ENCODE data around the gene NGRN.
A peak's percentile ranks its signal among the peaks of the same experiment; 100 is the strongest.
"Not testable (repeated sequence)": the region's sequence is repeated elsewhere in the genome, so short reads cannot be mapped to it uniquely, and the experiment has no call there.

Gene NGRN

DNA sequence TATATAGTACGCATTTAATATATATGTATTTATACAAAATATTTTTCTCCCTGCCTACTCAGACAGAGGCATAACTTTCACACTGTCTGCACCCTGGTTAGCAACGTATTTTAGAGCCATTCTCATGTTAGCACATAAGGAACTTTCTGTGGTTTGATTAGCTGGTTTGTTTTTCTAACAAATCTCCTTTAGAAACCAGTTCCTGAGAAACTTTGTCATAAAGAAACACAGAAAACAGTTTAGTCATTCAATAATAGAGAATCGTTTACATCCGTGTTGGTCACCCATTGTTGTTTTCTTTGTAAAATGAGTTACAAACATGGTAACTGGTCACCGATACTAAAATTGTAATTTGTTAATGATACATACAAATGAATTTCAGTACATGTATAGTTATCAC lies 5.9 kb upstream of the NGRN start:
- H3K36me3 Mint-ChIP-seq, result no peaks in the 10 kb centered on the region
- no peak overlapping the region for H3K27ac Mint-ChIP-seq
- H3K27me3 Mint-ChIP-seq, result no peaks in the 10 kb centered on the region
- H3K4me1 Mint-ChIP-seq (ENCODE audit: low read depth), result peaks cover 5% of the 10 kb centered on the region
- H3K4me3 Mint-ChIP-seq, result no peak overlapping the region
- no peaks in the 10 kb centered on the region for H3K9me3 Mint-ChIP-seq (ENCODE audit: low read depth)

DNA sequence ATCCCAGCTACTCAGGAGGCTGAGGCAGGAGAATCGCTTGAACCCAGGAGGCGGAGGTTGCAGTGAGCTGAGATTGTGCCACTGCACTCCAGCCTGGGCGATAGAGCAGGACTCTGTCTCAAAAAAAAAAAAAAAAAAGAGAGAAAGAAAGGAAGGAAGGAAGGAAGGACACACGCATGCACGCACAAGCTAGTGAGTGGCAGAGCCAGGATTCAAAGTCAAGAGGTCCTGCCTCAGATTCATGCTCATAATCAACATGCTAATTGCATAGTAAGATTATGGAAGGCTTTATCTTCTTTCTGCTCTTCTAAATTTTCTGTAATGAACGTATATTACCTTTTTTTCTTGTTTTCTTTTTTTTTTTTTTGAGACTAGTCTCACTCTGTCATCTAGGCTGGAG lies 4.7 kb upstream of the NGRN start:
- not testable (repeated sequence) for H3K27me3 Mint-ChIP-seq; H3K9me3 Mint-ChIP-seq (ENCODE audit: low read depth); H3K27ac Mint-ChIP-seq; H3K4me1 Mint-ChIP-seq (ENCODE audit: low read depth); H3K36me3 Mint-ChIP-seq; H3K4me3 Mint-ChIP-seq

DNA sequence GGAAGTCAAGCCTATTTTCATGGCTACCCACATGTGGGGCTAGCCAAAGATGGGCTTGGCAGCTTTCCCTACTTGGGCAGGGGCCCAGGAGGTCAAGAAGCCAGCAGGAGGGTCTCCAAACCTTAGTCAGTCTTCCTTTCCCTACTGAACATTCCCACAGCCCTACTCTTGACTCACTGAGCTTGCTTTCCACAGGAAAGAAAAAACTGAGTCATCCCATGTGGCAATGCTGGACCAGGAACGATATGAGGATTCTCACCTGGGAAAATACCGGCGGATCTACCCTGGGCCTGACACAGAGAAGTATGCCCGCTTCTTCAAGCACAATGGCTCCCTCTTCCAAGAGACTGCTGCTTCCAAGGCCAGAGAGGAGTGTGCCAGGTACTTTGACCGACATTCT lies 3.7 kb upstream of the NGRN start:
- no peak overlapping the region for H3K4me3 Mint-ChIP-seq
- no peaks in the 10 kb centered on the region for H3K36me3 Mint-ChIP-seq
- H3K9me3 Mint-ChIP-seq (ENCODE audit: low read depth), result no peaks in the 10 kb centered on the region
- H3K27ac Mint-ChIP-seq, result no peak overlapping the region
- peaks cover 12% of the 10 kb centered on the region for H3K4me1 Mint-ChIP-seq (ENCODE audit: low read depth)
- no peaks in the 10 kb centered on the region for H3K27me3 Mint-ChIP-seq

DNA sequence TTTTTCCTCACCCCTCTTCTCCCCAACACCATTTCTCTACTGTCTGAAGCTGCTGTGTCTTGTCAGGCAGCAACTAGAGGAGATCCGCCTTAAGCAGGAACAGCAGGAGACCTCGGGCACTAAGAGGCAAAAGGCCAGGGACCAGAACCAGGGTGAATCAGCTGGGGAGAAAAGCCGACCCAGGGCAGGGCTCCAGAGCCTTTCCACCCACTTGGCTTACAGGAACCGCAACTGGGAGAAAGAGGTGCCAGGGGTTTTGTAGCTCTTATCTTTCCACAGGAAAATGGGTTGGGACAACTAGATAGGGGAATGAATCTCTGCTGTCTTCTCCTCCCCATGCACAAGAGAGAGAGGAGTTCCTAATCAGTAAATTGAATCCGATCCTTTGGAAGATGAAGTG lies 3.0 kb upstream of the NGRN start:
- Mint-ChIP-seq H3K36me3 (no peaks in the 10 kb centered on the region), H3K4me3 (no peak overlapping the region), H3K9me3 (ENCODE audit: low read depth) (no peaks in the 10 kb centered on the region), H3K4me1 (ENCODE audit: low read depth) (peaks cover 18% of the 10 kb centered on the region), H3K27me3 (no peaks in the 10 kb centered on the region), H3K27ac (peak overlapping the region; percentile 2)

DNA sequence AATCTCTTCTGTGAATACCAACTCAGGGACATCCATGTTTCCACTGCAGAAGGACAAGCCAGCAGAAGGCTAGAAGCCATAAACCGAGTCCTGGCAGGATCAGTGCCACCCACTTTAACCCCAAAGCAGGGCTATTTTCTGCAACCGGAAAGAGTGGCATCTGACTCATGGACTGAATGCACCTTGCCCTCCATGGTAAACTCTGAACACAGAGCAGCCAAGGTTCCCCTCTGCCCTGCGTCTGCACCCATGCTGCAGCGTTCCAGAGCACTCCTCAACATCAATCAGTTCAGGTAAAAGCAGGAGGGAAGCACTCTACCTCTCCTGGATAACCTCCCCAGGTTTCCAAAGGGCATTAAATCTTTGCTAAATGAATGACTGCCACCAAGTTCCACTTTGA lies 801 bp upstream of the NGRN start:
- H3K27me3 Mint-ChIP-seq, result no peaks in the 10 kb centered on the region
- H3K27ac Mint-ChIP-seq, result peak overlapping the region; percentile 98
- H3K9me3 Mint-ChIP-seq (ENCODE audit: low read depth), result no peaks in the 10 kb centered on the region
- peaks cover 32% of the 10 kb centered on the region for H3K4me1 Mint-ChIP-seq (ENCODE audit: low read depth)
- peak overlapping the region; percentile 97 for H3K4me3 Mint-ChIP-seq
- H3K36me3 Mint-ChIP-seq, result peaks cover 4% of the 10 kb centered on the region

DNA sequence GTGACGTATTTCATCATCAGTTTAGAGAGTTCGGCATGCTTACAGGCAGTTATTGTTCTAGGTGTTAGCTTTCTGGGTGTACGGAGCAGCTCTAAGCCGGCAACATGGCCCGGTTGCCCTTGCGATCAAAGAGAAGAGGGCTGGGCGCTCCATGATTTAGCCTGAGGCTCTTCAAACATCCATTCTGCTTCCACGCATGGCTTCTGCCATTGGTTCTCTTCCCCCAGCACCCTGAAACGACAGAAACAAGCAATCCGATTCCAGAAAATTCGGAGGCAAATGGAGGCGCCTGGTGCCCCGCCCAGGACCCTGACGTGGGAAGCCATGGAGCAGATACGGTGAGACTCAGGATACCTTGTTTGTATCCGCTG lies 574 bp downstream of the NGRN start:
- Mint-ChIP-seq H3K27ac (peak overlapping the region; percentile 98), H3K27me3 (no peaks in the 10 kb centered on the region), H3K9me3 (ENCODE audit: low read depth) (no peaks in the 10 kb centered on the region), H3K4me1 (ENCODE audit: low read depth) (peaks cover 45% of the 10 kb centered on the region), H3K36me3 (peaks cover 4% of the 10 kb centered on the region), H3K4me3 (peak overlapping the region; percentile 97)

DNA sequence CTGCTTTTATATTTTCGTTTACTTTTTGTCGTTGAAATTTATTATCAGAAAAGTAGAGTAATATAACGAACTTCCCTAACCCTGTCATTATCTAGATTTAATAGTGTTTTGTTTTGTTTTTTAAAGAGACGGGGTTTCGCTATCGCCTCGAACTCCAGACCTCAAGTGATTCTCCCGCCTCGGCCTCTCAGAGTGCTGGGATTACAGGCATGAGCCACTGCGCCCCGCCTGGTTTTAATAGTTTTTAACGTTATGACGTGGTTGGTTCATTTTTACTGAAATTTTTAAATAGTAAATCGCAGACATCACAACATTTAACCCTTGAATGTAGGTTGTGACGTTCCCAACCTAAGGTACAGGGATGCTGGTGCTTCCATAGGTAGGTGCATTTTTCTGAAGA lies 1.0 kb downstream of the NGRN start:
- H3K4me1 Mint-ChIP-seq (ENCODE audit: low read depth), result peaks cover 49% of the 10 kb centered on the region
- H3K27me3 Mint-ChIP-seq, result no peaks in the 10 kb centered on the region
- peak overlapping the region; percentile 98 for H3K27ac Mint-ChIP-seq
- H3K9me3 Mint-ChIP-seq (ENCODE audit: low read depth), result no peaks in the 10 kb centered on the region
- H3K36me3 Mint-ChIP-seq, result peaks cover 4% of the 10 kb centered on the region
- peak overlapping the region; percentile 97 for H3K4me3 Mint-ChIP-seq

DNA sequence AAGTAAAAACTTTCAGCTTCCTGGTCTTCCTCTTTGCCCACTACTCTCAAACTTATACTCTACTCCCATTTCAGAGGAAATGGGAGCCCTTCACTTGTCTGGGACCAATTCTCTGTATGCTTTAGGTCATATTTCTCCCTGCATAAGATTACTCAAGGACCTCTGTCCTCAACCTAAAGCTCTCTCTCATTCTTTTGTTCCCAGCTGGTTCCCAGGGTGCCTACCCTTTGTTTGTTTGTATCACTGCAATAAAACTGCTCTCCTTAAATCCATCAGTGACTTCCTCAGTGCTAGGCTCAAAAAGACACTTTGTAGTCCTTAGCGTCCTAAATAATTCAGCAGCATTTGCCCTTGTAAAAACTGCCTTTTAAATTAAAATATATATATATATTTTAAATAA lies 2.9 kb downstream of the NGRN start:
- H3K27me3 Mint-ChIP-seq, result no peaks in the 10 kb centered on the region
- peak overlapping the region; percentile 97 for H3K4me3 Mint-ChIP-seq
- H3K9me3 Mint-ChIP-seq (ENCODE audit: low read depth), result no peaks in the 10 kb centered on the region
- H3K27ac Mint-ChIP-seq, result peak overlapping the region; percentile 76
- peaks cover 66% of the 10 kb centered on the region for H3K4me1 Mint-ChIP-seq (ENCODE audit: low read depth)
- H3K36me3 Mint-ChIP-seq, result peaks cover 4% of the 10 kb centered on the region

DNA sequence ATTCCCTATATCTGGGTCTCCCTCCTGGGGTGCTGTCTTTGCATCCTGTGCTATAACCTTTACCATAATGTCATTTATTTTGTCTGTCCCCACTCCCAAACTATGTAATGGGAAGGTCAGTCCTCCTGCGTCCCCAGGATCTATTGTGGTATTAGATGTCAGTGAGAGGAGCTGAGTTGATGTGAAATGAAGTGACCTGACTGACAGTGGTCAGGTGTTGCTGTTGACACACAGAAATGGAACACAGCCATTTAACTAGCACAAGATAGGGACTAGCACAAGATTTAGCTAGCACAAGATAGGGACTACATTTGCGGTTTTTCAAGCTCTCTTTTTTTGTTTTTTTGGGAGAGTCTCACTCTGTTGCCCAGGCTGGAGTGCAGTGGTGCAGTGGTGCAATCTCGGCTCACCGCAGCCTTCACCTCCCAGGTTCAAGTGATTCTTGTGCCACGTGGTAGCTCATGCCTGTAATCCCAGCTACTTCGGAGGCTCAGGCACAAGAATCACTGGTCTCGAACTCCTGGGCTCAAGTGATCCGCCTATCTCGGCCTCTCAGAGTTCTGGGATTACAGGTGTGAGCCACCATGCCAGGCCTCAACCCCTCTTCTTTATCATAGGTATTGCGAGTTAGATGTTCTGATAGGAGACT lies 5.2 kb downstream of the NGRN start:
- Mint-ChIP-seq H3K36me3 (peaks cover 7% of the 10 kb centered on the region), H3K4me1 (ENCODE audit: low read depth) (peaks cover 58% of the 10 kb centered on the region), H3K9me3 (ENCODE audit: low read depth) (no peaks in the 10 kb centered on the region), H3K27me3 (no peaks in the 10 kb centered on the region), H3K4me3 (peak overlapping the region; percentile 55), H3K27ac (peak overlapping the region; percentile 79)

DNA sequence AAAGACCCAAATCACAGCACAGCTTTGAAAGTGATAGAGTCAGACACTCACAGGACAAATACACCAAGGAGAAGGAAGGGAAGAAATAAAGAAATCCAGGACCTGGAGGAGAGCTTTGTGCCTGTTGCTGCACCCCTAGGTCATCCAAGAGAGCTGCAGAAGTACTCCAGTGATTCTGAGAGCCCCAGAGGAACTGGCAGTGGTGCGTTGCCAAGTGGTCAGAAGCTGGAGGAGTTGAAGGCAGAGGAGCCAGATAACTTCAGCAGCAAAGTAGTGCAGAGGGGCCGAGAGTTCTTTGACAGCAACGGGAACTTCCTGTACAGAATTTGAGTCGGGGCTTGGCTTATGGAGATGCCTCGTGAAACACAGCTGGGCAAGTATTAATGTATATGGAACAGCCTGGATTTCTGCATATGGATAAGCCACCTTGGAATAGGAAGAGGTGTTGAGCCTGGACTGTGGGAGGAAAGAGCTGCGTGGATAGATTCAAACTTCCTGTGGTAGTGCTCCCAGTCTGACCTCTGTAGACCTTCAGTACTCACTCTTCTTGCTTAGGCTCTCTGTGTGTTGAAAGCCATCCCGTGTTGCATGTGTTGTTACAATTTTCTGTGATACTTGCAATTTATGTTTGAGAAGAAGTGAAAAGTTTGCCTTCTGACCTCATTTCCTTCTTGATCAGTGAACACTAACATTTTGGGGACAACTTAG lies 6.1 kb downstream of the NGRN start:
- Mint-ChIP-seq H3K4me3 (no peak overlapping the region), H3K27ac (peak overlapping the region; percentile 79), H3K27me3 (no peaks in the 10 kb centered on the region), H3K36me3 (peaks cover 7% of the 10 kb centered on the region), H3K4me1 (ENCODE audit: low read depth) (peaks cover 56% of the 10 kb centered on the region), H3K9me3 (ENCODE audit: low read depth) (no peaks in the 10 kb centered on the region)

DNA sequence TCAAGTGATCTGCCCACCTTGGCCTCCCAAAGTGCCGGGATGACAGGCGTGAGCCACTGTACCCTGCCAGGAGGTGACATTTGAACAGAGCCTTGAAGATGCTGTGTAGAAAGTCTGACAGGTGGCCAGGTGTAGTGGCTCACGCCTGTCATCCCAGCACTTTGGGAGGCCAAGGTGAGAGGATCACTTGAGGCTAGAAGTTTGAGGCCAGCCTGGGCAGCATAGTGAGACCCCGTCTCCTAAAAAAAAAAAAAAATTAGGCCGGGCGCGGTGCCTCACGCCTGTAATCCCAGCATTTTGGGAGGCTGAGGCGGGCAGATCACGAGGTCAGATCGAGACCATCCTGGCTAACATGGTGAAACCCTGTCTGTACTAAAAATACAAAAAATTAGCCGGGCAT lies 13.0 kb downstream of the NGRN start:
- H3K4me1 Mint-ChIP-seq (ENCODE audit: low read depth); H3K4me3 Mint-ChIP-seq; H3K36me3 Mint-ChIP-seq; H3K27ac Mint-ChIP-seq; H3K27me3 Mint-ChIP-seq; H3K9me3 Mint-ChIP-seq (ENCODE audit: low read depth): not testable (repeated sequence)

DNA sequence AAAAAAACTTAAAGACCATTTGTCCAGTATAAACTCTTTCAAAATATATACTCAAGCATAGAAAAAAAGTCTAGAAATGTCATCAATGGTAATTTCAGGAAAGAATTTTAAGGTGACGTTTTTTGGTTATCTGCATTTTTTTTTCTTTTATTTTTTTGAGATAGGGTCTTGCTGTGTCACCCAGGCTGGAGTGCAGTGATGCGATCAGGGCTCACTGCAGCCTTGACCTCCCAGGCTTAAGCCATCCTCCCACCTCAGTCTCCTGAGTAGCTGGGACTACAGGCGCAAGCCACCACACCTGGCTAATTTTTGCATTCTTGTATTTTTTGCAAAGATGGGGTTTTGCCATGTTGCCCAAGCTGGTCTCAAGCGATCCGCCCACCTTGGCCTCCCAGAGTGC lies 15.3 kb downstream of the NGRN start:
- not testable (repeated sequence) for H3K27me3 Mint-ChIP-seq; H3K27ac Mint-ChIP-seq; H3K36me3 Mint-ChIP-seq; H3K4me3 Mint-ChIP-seq; H3K4me1 Mint-ChIP-seq (ENCODE audit: low read depth); H3K9me3 Mint-ChIP-seq (ENCODE audit: low read depth)

DNA sequence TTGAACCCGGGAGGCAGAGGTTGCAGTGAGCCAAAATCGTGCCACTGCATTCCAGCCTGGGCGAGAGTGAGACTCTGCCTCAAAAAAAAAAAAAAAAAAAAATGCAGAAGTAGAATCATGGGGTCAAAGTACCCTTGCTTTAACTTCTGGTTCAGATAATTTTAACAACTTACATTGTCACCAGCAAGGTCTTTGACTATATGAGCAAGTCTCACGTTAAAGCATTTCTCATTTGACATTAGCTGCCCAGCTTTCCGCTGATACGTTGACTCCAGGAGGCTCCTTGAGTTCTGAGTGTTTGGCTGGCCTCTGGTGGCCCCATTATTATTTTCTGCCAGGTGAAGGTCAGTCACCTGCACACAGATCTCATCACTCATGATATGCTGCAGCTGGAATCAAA lies 16.2 kb downstream of the NGRN start:
- not testable (repeated sequence) for H3K27me3 Mint-ChIP-seq; H3K4me3 Mint-ChIP-seq; H3K27ac Mint-ChIP-seq; H3K9me3 Mint-ChIP-seq (ENCODE audit: low read depth); H3K36me3 Mint-ChIP-seq; H3K4me1 Mint-ChIP-seq (ENCODE audit: low read depth)

DNA sequence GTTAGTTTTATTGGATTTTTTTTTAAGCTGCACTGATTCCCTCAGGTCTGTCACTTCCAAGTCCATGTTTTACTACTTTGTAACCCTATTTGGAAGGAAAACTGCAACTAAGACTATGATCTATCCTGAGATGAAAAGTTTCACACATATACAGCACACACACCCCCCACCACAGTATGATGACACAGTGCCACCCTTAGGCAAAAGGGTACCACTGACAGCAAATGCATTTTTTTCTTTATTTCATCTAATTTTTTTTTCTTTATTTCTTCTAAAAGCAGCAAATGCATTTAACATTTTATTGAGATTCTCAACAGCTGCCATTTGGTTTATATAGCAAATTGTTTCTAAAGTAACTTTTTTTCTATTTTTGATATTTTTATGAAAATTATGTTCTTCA lies 21.2 kb downstream of the NGRN start:
- H3K36me3 Mint-ChIP-seq, result no peaks in the 10 kb centered on the region
- no peak overlapping the region for H3K27ac Mint-ChIP-seq
- no peak overlapping the region for H3K4me3 Mint-ChIP-seq

DNA sequence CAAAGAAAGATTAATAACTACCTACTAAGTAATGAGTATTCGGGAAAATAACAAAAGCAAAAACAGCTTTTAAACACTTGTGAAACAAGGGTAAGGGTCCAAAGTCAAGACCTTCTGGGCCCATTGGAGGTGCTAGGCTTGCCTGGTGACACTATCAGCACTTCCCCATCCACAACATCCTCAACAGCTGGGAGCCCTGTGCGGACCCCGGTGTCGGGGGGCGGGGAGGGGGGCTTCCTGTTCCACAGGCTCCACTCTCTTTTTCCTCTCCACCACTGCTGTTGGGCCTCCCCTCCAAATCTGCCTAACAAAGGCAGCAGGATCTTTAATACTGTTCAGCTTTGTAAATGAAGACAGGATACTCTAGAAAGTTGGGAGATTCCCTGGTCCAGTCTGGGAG lies 21.6 kb downstream of the NGRN start:
- H3K27me3 Mint-ChIP-seq, result no peaks in the 10 kb centered on the region
- H3K9me3 Mint-ChIP-seq (ENCODE audit: low read depth), result no peaks in the 10 kb centered on the region
- no peak overlapping the region for H3K27ac Mint-ChIP-seq
- H3K4me3 Mint-ChIP-seq, result no peak overlapping the region
- H3K4me1 Mint-ChIP-seq (ENCODE audit: low read depth), result no peaks in the 10 kb centered on the region
- H3K36me3 Mint-ChIP-seq, result no peaks in the 10 kb centered on the region

More for the DNA sequence above, 21.2 kb downstream of the NGRN start:
- Mint-ChIP-seq H3K4me1 (ENCODE audit: low read depth) (no peaks in the 10 kb centered on the region), H3K27me3 (no peaks in the 10 kb centered on the region), H3K9me3 (ENCODE audit: low read depth) (no peaks in the 10 kb centered on the region)

DNA sequence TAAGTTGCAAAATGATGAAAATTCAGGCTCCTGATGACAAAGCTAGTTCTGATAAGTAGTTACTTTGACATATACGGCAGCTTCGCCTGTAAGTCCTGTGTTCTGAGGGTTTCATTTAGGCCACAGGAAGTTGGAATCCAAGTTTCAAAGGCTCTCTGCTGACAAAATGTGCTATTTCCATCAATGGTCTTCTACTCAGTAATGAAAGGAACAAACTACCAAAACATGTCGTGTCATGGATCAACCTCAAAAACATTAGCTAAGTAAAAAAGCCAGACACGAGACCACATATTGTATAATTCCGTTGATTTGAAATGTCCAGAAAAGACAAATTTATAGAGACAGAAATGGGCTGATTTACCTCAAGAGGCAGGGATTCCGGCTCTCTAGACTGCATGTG lies 22.5 kb downstream of the NGRN start:
- Mint-ChIP-seq H3K4me1 (ENCODE audit: low read depth) (no peaks in the 10 kb centered on the region), H3K9me3 (ENCODE audit: low read depth) (no peaks in the 10 kb centered on the region)

More for the DNA sequence above, 22.5 kb downstream of the NGRN start:
- H3K36me3 Mint-ChIP-seq, result no peaks in the 10 kb centered on the region
- H3K4me3 Mint-ChIP-seq, result no peak overlapping the region
- no peaks in the 10 kb centered on the region for H3K27me3 Mint-ChIP-seq
- H3K27ac Mint-ChIP-seq, result no peak overlapping the region

All from activated naive CD8-positive, alpha-beta T cell (primary cell).